ENCODE data around the gene PFKM.
"Not testable (repeated sequence)": the region's sequence is repeated elsewhere in the genome, so short reads cannot be mapped to it uniquely, and the experiment has no call there.

PFKM gene

DNA sequence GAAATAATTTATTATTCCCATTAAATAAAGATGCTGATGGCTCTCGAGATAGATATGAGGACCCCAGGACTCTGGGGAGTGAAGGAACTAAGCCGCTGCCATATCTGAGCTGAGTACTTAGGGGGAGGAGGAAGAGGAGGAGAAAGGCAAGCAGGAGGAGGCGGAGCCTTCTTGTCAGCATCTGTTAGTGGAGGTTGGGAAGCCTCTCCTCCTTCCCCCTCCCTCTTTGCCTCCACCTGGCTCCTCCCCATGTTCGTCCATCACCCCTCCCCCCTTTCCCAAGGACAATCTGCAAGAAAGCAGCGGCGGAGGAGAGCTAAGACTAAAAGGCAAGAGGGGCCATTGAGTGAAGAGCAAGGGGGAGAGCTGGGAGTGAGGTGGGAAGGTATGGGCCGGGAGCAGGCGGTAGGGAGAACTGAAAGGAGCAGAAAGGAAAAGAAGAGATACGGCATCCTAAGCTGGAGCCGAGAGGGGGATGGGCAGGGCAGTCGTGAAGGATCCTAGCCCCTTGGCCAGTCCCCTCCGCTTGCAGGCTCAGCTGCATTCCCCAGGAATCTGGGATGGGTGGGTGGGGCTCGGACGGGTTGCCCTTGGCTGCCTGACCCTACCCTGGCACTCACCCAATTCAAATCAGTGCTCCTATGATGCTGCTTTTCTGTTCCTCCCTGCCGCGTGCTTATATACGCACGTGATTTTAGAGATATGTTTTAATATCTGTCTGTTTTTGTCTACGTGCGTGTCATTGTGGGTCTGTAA is at the start of gene PFKM:
Gene PFKM (plus strand): TSS at position 287 of the 756 bp plus-strand sequence. CDS start 3,411 bp downstream, outside the sequence.
- FAIRE-seq, result peak; percentile 97

DNA sequence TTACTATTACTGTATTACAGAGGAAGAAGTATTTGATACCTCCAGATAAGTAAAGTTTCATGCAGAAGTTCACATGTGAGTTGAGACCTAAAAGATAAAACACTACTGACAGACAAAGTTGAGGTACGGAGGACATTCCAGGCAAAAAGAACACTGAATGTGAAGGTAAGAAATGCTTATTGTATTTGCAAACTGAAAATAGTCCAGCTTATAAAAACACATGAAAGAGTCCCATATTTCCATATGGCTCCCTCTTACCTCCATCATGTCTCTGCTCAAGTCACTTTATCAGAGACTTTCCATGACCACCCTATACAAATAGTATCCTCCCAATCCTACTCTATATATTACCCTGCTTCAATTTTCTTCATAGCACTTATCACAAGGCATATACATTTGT is 49.1 kb upstream of the PFKM start:
- no peak for FAIRE-seq

DNA sequence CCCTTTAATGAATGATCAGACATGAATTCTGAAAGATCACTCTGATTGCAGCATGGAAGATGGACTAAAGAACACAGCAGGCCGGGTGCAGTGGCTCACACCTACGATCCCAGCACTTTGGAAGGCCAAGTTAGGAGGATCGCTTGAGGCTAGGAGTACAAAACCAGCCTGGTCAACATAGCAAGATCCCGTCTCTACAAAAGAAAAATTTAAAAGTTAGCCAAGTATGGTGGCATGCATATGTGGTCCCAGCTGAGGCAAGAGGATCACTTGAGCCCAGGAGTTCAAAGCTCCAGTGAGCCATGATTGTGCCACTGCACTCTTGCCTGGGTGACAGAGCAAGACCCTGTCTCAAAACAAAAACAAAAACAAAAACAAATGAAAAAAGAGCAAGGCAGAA is 48.4 kb upstream of the PFKM start:
- FAIRE-seq, result no peak

DNA sequence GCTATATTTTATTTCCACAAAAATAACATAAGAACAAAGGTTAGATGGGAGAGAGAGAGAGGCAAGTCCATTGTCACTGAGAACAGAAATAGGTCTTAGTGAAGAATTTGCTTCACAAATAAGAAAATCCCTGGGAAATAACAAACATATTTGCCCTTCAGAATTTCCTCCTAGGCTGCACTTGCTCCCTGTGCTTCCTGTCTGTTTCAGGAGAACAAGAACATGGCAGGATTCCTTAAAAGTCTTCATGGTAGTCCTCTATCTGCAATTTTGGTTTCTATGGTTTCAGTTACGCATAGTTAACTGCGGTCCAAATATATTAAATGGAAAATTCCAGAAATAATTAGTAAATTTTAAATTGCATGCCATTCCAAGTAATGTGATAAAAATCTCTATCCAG is 47.4 kb upstream of the PFKM start:
- FAIRE-seq, result no peak

DNA sequence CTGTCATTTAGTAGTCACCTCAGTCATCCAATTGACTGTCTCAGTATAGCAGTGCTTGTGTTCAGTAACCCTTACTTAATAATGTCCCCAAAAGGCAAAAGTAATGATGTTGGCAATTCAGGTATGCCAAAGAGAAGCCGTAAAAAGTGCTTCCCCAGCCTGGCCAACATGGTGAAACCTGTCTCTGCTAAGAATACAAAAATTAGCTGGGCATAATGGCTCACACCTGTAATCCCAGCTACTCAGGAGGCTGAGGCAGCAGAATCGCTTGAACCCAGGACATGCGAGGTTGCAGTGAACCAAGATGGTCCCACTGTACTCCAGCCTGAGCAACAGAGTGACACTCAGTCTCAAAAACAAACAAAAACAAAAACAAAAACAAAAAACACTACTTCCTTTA is 46.9 kb upstream of the PFKM start:
- FAIRE-seq, result no peak

DNA sequence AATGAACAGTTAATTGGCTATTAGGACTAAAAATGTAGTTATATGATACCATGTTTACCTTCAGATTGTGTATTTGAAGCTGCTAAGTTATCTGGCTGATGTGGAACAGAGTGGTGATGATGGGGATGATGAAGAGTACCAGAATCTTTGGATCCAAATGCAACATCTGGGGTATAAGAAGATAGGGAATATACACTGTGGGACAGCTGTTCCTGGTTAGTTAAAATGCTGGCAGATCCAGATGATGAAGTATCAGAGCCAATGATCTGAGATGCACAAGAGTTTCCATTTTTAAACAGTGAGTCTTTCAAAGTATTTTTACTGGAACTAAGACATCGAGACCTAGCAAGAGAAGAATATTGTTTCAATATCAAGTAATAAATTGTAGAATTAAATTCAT is 44.9 kb upstream of the PFKM start:
- FAIRE-seq, result no peak

DNA sequence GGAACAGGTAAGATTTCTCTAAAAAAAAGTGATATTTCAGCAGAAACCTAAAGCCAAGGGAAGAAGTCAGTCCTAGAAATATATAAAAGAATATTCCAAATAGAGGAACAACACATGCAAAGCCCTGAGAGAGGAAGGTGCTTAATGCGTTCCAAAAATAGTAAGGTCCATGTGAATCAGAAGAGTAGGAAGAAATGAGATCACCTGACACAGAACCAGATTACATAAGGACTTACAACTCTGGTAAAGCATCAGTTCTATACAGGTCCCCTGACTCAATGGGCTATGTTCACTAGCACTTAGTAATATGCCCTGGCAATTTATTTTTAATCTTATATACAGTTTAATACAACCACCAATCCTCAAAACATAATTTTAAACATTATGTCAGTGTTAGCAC is 43.3 kb upstream of the PFKM start:
- no peak for FAIRE-seq

DNA sequence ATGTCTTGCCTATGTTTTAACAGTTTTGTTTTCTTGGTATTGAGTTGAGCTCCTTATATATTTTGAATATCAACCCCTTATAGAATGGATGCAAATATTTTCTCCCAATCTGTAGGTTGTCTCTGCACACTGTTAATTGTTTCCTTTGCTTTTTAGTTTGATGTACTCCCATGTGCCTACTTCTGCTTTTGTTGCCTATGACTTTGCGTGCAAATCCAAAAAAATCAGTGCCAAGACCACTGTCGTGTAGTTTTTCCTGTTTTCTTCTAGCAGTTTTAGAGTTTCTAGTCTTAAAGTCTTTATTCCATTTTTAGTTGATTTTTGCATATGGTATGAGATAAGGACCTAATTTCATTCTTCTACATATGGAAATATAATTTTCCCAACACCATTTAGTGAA is 42.1 kb upstream of the PFKM start:
- FAIRE-seq, result no peak

DNA sequence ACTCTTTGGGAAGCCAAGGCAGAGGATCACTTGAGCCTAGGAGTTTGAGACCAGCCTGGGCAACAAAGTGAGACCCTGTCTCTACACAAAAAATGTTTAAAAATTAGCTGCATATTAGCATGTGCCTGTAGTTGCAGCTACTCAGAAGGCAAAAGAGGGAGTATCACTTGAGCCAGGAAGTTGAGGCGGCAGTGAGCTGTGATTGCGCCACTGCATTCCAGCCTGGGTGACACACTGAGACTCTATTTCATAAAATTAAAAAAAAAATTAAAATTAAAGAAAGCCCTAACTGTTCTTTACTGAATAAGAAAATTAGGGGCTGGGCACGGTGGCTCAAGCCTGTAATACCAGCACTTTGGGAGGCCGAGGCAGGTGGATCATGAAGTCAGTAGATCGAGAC is 40.3 kb upstream of the PFKM start:
- no peak for FAIRE-seq

DNA sequence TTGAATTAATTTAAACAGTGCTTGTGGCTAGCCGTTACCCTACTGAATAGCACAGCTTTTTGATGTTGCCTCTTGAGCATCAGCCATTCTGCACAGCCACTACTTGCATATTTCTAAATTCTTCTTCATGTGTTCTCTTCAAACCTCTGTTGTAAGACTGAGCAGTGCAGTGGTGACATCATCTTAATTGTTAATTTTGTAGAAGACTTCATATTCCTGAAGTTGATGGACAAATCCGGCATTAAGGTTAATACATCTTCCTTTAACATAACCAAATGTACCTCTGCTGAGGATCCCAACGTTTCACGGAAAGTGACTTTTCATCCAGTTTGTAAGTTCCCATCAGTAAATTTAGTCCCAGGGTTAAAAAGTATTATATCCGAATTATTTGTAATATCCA is 38.9 kb upstream of the PFKM start:
- FAIRE-seq, result no peak

DNA sequence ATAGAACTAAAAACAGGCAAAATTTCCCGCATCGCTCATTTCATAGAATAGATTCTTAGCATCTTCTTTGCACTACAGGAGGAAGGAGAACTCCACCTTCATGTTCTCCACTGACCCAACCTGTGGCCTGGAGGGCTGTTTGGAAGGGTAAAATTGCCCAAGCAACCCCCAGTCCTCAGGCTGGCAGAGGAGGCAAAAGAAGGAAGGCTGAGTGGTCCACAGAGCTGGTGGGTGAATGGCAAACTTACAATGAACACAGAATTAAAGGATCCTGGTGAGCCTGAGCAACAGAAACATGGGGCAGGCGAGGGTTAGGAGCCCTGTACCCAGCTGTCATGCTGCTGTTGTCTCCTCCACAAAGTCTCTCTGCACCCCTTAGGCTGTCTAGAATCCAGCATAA is 38.3 kb upstream of the PFKM start:
- FAIRE-seq, result no peak

DNA sequence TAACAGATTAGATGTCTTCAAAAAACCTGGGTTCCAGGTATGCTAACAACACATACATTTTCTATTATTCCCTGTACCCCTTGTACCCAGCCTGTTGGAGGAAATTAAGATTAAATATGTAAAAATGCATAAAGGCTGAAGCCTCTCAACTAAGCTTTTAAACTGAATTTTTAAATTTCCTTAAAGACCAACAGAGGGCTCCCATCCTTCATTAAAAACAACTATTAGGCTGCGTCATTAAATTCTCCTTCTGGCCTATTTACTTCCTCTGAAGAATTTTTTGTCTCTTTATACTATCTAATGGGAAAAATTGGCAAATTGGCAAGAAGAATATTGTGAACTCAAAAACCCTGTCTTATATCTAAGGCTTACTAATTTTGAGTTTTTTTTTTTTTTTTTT is 35.1 kb upstream of the PFKM start:
- peak; percentile 83 for FAIRE-seq

DNA sequence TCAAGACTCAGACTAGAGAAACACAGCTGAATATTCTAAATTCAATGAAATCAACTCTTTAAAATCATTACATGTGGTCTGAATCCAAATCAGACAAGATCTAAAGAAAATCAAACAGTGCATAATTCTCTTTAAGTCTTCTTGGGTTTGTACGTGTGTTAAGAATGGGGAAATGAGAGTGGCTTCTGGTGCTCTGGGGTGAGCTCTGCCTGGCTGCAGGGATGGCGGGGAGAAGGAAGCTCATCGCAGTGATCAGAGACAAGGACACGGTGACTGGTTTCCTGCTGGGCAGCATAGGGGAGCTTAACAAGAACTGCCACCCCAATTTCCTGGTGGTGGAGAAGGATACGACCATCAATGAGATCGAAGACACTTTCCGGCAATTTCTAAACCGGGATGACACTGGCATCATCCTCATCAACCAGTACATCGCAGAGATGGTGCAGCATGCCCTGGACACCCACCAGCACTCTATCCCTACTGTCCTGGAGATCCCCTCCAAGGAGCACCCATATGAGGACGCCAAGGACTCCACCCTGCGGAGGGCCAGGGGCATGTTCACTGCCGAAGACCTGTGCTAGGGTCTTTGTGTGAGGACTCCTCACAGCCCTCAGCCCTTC is 34.2 kb upstream of the PFKM start:
- no peak for FAIRE-seq

DNA sequence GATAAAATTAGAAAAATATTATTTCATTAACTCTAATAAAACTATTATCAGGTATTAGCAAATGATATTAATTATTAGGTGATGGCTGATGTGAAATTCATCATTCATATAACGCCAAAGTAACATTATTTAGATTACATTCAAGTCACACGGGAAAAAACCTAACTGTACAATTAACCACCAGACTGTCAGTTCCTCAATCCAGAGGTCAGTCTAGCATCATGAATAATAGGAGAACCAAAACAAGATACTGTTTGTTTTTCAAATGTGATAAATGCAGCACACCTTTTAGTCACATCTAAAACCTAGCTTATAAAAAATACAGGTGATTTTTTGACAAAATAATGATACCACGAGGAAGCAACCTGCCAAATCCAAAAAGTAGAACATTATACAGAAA is 32.8 kb upstream of the PFKM start:
- no peak for FAIRE-seq

DNA sequence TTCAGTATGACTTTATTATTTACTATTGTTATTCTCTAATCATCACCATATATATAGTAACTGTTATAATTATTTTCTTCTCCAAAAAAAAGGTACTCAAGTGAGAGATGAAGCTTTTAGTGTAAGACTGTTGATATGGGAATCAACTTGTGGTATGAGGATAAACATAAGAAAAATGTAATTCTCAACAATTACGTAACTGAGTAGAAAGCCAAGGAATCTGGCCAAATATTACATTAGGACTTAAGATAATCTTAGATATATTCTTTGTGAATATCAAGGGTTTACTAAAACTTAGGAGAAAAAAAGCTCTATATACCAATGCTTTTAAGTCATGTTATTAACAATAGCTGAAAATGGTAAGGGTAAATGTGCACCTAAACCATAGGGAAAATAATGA is 26.6 kb upstream of the PFKM start:
- FAIRE-seq, result peak; percentile 46

DNA sequence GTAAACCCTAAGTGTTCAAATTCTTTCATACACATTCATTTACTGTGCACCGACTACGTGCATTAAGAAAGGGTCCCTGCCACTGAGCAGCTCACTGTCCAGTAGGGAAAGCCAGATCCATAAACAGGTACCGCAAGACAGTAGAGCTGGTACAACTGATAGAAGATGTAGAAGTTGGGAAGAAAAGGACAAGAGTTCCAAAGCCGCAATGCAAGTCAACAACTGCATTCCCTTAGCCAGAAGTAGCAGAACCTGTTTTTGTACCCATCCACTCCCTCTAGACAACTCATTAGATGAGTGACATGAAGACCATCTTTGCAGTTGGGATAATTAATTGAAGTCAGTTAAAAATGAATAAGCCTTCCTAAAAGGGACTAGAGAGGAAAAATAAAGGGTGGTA is 14.6 kb upstream of the PFKM start:
- no peak for FAIRE-seq

DNA sequence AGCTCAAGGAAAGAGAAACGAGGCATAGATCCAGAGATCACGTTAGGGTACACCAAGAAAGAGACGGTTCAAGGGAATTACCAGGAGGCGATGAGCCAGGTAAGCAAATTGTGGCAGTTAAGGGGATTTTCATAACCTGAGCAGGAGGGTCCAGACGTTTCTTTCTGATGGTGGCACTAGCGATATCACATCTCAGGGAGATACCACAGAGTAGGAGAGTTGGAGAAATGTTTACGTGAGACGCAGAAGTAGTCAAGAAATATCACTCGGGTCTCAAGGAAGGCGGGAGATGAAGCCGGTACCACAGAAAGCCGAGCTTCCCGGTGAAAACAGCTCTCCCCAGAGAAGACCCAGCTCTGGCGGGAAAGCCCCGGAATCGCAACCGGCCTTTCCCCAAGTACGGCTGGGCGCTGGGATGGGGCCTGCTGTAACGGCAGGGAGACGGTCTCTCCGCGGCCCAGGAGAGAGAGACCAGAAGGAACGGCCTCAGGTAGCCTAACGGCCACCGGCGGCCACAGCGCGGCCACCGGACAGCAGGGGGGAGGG is 13.8 kb upstream of the PFKM start:
- FAIRE-seq, result no peak

DNA sequence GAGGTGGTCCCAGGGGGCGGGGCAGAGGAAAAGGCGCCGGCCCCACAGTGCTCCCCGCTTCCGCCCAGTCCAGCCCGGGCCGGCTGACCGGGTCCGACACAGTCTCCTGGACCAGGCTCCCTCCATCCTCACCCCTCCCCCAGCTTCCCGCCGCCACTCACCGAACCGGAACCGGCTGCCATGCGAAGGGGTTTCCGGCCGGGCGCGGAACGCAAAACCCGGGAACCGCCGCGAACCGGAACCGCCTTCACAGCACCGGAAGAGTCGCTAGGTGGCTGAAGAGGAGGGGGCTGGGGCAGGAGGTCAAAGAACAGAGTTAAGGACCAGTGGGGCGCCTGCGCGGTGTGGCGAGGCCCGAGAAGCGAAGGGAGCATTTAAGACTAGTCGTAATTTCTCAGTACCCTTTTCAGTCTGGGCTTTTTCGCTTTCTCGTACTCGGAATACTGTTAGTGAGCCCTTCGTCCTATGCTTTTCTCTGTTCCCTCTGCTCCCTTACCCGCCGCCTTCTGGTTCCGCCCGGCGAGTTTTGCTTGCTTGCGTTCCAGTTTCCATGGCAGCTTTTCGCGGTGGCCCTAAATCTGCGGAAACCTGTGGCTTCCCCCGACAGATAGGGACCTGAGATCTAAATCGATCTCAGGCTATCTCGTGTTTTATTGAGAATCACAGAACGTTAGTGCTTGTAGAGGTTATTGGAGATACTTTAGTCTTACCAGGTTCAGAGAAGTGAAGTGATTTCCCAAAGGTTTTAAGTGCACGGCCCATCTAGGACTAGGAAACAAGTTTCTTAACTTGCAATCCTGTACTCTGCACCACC is 13.1 kb upstream of the PFKM start, which contains the start of gene SENP1:
Gene SENP1 (minus strand): TSS at position 213 of the 814 bp plus-strand sequence. CDS start 4,607 bp downstream, outside the sequence.
- no peak for FAIRE-seq

DNA sequence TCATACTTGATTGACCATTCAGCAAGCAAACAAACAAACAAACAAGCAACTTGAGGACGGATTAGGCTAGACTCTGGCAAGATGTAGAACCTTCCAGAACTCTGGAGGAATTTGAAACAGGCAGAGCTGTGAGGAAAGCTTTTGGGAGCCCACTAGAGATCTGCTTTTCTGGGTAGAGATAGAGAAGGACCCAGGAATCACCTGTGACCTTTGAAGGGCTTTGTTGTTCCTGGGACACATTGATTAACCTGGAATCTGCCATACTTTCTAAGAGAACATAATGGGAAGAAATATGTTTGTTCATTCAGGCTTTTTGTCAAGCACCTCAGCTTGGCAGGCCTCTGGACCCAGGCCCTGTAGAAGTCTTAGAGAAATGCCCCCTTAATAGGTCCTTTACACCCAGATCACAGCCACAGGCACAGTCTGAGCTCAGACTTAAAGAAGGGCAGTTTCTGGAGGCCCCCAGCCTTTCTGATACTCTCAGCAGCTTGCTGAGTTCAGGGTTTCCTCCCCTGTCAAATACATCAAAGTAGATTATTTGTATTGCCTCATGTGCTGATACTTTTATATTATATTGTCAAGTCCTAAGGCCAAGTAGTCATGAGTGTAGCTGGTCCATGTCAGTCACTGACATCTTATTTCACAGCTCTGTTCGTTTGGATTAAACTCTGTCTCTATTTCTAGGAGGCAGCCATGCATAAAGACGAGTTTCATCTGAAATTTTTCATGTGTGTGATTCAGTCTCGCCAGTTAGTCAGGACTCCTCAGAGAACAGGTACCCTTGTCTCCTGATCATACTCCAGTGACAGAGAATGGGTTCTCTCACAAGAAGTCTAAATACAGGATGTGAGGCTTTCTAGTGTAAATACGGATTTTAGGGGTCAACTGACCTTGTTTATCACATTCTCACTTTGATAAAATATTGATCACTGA is 12.2 kb upstream of the PFKM start:
- no peak for FAIRE-seq

DNA sequence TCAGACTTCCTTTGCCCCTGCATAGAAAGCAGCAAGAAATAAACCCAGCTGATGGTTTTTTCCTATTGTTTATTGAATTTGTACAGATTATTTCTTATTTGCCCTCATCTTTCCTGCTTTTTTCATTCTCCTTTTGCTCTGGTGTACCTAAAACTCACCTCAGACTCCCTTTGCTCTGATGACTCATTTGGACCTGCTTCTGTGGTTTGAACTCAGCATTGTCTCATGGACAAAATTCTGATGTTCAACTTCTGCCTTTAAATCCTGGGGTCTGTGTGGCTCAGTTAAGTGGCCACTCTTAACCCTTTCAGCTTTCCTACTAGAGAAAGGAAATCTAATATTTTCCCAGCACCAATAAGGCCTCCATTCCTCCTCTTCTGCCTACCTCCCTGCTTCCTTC is 9.7 kb upstream of the PFKM start:
- no peak for FAIRE-seq

DNA sequence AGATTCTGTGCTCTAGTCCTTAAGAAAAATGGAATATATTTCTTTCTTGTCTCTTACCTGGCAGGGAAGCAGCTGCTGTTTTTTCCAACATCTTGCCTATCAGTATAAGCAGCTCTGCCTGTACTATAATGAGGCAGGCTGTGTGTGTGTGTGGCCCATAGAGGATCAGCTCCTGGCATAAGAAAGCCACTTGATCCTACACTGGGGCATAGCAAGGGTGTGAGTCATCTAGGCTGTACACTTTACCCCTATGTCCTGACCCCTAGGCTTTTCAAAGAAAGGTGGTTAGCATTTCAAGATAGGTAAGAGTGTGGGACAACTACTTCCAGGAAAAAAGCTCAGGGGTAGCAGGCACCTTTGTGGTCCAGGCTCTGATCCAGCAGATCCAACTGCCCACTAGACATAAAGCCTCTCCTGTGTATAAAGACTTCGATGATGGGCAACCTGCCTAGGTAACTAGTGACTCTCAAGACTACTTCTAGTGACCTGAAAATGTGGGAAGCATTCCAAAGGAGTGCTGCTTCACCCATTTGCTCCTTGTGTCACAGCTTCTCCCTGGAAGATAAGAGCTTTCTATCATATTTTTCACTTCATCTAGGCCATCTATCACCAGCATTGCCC is 8.4 kb upstream of the PFKM start:
- FAIRE-seq, result no peak

DNA sequence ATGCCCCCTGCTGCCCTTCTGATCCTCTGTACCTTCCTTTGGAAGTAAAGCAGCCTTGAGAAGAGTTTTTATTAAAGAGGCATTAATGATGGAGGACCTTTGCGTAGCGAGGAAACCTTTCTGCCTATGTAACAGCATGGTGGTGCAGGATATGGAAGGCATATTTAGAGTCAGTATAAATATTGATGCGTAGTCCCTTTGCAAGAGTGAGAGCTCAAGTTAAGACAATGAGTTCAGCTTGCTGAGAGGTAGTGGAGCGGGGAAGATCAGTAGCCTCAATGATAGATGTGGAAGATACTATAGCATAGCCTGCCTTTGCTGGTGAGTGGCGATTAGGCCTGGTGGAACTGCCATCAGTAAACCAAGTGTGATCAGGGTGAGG is 7.9 kb upstream of the PFKM start:
- not testable (repeated sequence) for FAIRE-seq
